PC-3 (cell line): ENCODE results near the gene CDH4. TPM values are rescaled to one million over a fixed set of nuclear protein-coding genes. Genes with fewer than 3 reads are reported as not detected.

Experiments
- ATAC-seq: fragments of 200-7000 bp; cut with Tn5 transposase; 2 replicates; pipeline ENCODE4 v1.9.1; 2020; ENCODE audit warnings: mild to moderate bottlenecking, moderate library complexity
- BruUV-seq: library from RNA; stranded (reverse); fragments of 400-500 nt; replicated peaks from 2 replicates; lab custom pipeline; 2021; lab: Mats Ljungman, UMichigan
- CTCF ChIA-PET: fragments of 300-600 bp; sonication (Branson Sonifier 250); formaldehyde crosslinking; loops from one replicate; lab custom pipeline; 2022; ENCODE audit warnings: antibody characterized with exemption; lab: Charles Lee
- POLR2A ChIA-PET: fragments of 300-600 bp; sonication (Branson Sonifier 250); formaldehyde crosslinking; loops from one replicate; lab custom pipeline; 2022; ENCODE audit warnings: antibody characterized with exemption; ENCODE audit not compliant: unreplicated experiment; lab: Charles Lee
- DNase-seq: peaks from one replicate; pipeline ENCODE4 v3.0.0-alpha.2; 2015
- H2AFZ ChIP-seq: fragments of 300-600 bp; sonication (generic); 2 replicates; pipeline ENCODE4 v1.6.0; 2016; ENCODE audit warnings: antibody characterized with exemption, low read length
- H3F3A ChIP-seq: fragments of 300-600 bp; sonication (generic); one replicate; pipeline ENCODE4 v1.6.0; 2017; ENCODE audit warnings: antibody characterized with exemption, low read length, control low read depth, mild to moderate bottlenecking; ENCODE audit not compliant: unreplicated experiment
- H3K27ac ChIP-seq: fragments of 300-600 bp; sonication (generic); 2 replicates; pipeline ENCODE4 v1.5.1; 2016; ENCODE audit warnings: mild to moderate bottlenecking, low read length
- H3K27me3 ChIP-seq: fragments of 300-600 bp; sonication (generic); 2 replicates; pipeline ENCODE4 v1.6.1; 2016; ENCODE audit warnings: low read length, mixed read lengths
- H3K36me3 ChIP-seq: fragments of 300-600 bp; sonication (generic); 2 replicates; pipeline ENCODE4 v1.6.1; 2016; ENCODE audit warnings: low read depth, mixed run types, low read length, mixed read lengths
- H3K4me1 ChIP-seq: fragments of 300-600 bp; sonication (generic); 2 replicates; pipeline ENCODE4 v1.5.1; 2016; ENCODE audit warnings: low read length; ENCODE audit not compliant: insufficient read depth
- H3K4me2 ChIP-seq: fragments of 300-600 bp; sonication (generic); 2 replicates; pipeline ENCODE4 v1.6.0; 2016; ENCODE audit warnings: low read length
- H3K4me3 ChIP-seq: fragments of 300-600 bp; sonication (generic); 2 replicates; pipeline ENCODE4 v1.5.1; 2016; ENCODE audit warnings: mild to moderate bottlenecking, low read length, mixed read lengths
- H3K79me2 ChIP-seq: fragments of 300-600 bp; sonication (generic); 2 replicates; pipeline ENCODE4 v1.6.1; 2017; ENCODE audit warnings: low read length, mixed read lengths
- H3K9ac ChIP-seq: fragments of 300-600 bp; sonication (generic); 2 replicates; pipeline ENCODE4 v1.6.0; 2016; ENCODE audit warnings: mild to moderate bottlenecking, low read length
- H3K9me2 ChIP-seq: fragments of 300-600 bp; sonication (generic); replicated peaks from 2 replicates; pipeline ENCODE4 v1.6.1; 2016; ENCODE audit warnings: mixed run types, low read length, mixed read lengths
- H3K9me3 ChIP-seq: fragments of 300-600 bp; sonication (generic); 2 replicates; pipeline ENCODE4 v1.6.1; 2016; ENCODE audit warnings: low read length, mixed read lengths
- H4K20me1 ChIP-seq: fragments of 300-600 bp; sonication (generic); 2 replicates; pipeline ENCODE4 v1.6.1; 2016; ENCODE audit warnings: low read length, mixed read lengths
- CTCF ChIP-seq: fragments of 300-600 bp; sonication (generic); conservative IDR thresholded peaks from 2 replicates; pipeline ENCODE4 v1.5.1; 2017; ENCODE audit warnings: antibody characterized with exemption, low read depth, mild to moderate bottlenecking, low read length
- EZH2 ChIP-seq: fragments of 300-600 bp; sonication (generic); IDR thresholded peaks from one replicate; pipeline ENCODE4 v1.6.1; 2017; ENCODE audit warnings: antibody characterized with exemption, mild to moderate bottlenecking, low read length; ENCODE audit not compliant: unreplicated experiment
- EZH2phosphoT487 ChIP-seq: fragments of 300-600 bp; sonication (generic); IDR thresholded peaks from 2 replicates; pipeline ENCODE4 v1.6.1; 2018; ENCODE audit warnings: mild to moderate bottlenecking, antibody characterized with exemption, low read length, borderline replicate concordance
- intact Hi-C: fragments of 100-400 bp; cut with micrococcal nuclease; formaldehyde crosslinking; loops from 2 replicates; pipeline ENCODE4 v1.9.0; 2023
- total RNA-seq: library from RNA; depleted of rRNA; stranded (reverse); fragments of >200 nt; gene quantifications from 2 replicates; pipeline ENCODE4 v1.2.3, GENCODE V29; 2014

Gene CDH4
- total RNA-seq, 1 experiment from 2014 or later = not detected

- H2AFZ ChIP-seq = no peak overlapping the region
- CTCF ChIA-PET = no interaction called here
- intact Hi-C loops = no loop called here
- H3K36me3 ChIP-seq = no peaks in the 10 kb centered on the region
- no peaks in the 10 kb centered on the region for H4K20me1 ChIP-seq
- H3K9me3 ChIP-seq = no peaks in the 10 kb centered on the region
- ATAC-seq = no peak
- no peak overlapping the region for H3K4me3 ChIP-seq
- no peaks in the 10 kb centered on the region for H3K79me2 ChIP-seq
- H3K9me2 ChIP-seq = no peaks in the 10 kb centered on the region
- H3K4me1 ChIP-seq = no peaks in the 10 kb centered on the region
- no peak overlapping the region for H3K9ac ChIP-seq
- H3K27me3 ChIP-seq = peaks cover 59% of the 10 kb centered on the region
- no TSS peak for BruUV-seq
- TF ChIP-seq EZH2phosphoT487 (no peak), EZH2 (no peak), CTCF (no peak)
- POLR2A ChIA-PET = no interaction called here
- no peak overlapping the region for H3K4me2 ChIP-seq
- DNase-seq = no peak
- H3K27ac ChIP-seq = no peak overlapping the region
- H3F3A ChIP-seq = no peaks in the 10 kb centered on the region
Observed at GRCh38 chr20:61885759-61886715, 634.0 kb downstream of the CDH4 start.

GRCh38 chr20:61886721-61887595, 634.9 kb downstream of the CDH4 start:
- no peaks in the 10 kb centered on the region for H3K9me2 ChIP-seq
- no peaks in the 10 kb centered on the region for H3K9me3 ChIP-seq
- POLR2A ChIA-PET = no interaction called here
- H3K4me3 ChIP-seq = no peak overlapping the region
- H3K79me2 ChIP-seq = no peaks in the 10 kb centered on the region
- no peak overlapping the region for H3K27ac ChIP-seq
- ATAC-seq = peak; percentile 81
- CTCF ChIA-PET = no interaction called here
- H3K27me3 ChIP-seq = peaks cover 50% of the 10 kb centered on the region
- peak; percentile 54 for DNase-seq
- H3K9ac ChIP-seq = no peak overlapping the region
- H3F3A ChIP-seq = no peaks in the 10 kb centered on the region
- no peak overlapping the region for H2AFZ ChIP-seq
- no peaks in the 10 kb centered on the region for H3K4me1 ChIP-seq
- no peaks in the 10 kb centered on the region for H4K20me1 ChIP-seq
- H3K36me3 ChIP-seq = no peaks in the 10 kb centered on the region
- BruUV-seq = no TSS peak
- no peak overlapping the region for H3K4me2 ChIP-seq
- peak; percentile 91 for TF ChIP-seq CTCF
- no peak for TF ChIP-seq EZH2phosphoT487
- no peak for TF ChIP-seq EZH2
- intact Hi-C loops = no loop called here
